ACHN (cell line): ENCODE data around the gene MEGF8.

Source experiments
- DNase-seq: peaks from one replicate; pipeline ENCODE4 v3.0.0-alpha.2; 2015
- in situ Hi-C: cut with HindIII; loops from 2 replicates; pipeline ENCODE4 v1.10.0; 2017; ENCODE audit warnings: low sequenced_read_pairs, low pct_ligation_motif_present, low pct_unique_long_range_greater_than_20kb

Gene MEGF8

GRCh38 chr19:42394751-42395150, 69.3 kb downstream of the MEGF8 start:
- in situ Hi-C loops, result no loop called here
- peak; percentile 16 for DNase-seq

- DNase-seq, result peak; percentile 98
- in situ Hi-C loops, result no loop called here
Observed at GRCh38 chr19:42396381-42397262, 71.2 kb downstream of the MEGF8 start.

DNA sequence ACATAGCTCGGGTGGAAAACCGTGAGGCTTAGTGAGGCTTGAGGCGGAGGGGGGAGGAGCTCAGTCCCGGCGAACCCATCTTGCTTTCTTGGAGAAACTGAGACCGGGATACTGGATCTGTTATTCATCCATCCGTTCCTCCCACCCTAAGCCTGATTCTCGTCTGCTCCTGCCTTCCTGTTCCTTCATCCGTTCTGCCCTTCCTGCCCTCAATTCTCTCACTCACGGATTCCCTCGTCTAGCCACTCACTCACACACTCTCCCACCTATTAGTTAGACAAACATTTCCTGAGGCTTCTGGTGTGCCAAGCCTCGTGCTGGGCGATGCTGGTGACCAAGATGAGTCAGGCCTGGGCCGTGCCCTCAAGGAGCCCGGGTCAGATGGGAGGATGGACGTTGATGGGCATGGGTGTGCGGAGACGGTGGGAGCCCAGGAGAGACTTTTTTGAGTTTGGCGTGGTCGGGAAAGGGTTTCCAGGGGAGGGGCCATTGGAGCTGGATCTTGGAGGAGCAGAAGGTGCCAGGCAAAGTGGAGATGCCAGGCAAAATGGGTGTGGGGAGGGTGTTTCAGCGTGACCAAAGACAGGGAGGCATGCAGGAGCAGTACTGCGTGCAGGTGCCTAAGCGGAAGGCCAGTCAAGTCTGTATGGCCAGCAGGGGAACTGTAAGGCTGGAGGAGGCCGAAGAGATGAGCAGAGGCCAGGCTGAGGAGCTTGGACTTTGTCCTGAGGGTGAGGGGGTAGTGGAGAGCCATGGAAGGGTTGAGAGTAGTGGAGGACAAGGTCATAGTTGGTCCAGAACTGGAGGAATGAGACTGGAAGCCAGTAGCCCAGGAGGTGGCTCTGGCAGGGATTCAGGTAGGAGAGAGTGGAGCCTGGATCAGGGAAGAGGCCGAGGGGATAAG, 72.1 kb downstream of the MEGF8 start:
- peak; percentile 48 for DNase-seq
- in situ Hi-C loops, result no loop called here

GRCh38 chr19:42400404-42400803, 75.0 kb downstream of the MEGF8 start:
- in situ Hi-C loops, result no loop called here

DNA sequence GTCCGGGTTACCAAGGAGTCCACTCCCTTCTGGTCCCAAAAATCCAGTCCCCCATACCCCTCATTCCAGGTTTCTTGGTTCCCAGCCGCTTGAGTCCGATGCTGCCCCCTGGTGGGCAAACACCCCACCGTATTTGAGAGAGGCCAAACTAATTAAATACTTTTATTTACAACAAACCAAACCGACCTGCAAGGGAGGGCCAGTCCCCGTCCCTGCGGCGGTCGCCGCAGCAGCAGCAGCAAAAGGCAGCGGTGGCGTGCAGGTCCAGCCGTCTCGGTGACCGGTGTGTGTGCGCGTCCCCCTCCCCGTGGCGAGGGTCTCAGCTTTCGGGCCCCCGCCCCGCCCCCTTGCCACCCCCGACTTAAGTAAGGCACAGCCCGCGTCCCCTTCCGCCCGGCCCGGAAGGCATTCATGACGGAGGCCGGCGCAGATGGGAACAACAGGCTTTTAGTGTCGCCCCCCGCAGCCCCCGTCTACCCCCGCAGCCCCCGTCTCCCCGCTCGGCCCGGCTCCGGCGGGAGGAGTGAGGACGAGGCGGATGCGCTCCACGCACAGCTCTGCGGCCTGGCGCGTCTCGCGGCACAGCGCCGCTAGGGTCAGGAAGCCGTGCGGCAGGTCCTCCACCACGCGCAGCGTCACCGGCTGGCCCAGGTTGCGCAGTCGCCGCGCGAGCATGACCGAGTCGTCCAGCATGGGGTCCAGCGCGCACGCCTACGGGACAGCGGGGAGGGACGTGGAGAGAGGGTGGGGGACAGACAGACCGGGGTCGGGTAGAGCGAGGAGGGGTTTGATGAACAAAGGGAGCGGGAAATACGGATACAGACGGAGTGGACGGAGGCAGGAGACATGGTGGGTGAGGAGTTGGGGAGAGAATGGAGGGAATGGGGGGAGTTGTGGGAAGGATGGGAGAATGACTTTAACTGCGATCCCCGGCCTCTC, 76.2 kb downstream of the MEGF8 start:
- peak; percentile 57 for DNase-seq
- in situ Hi-C loops, result no loop called here

More at GRCh38 chr19:42400404-42400803, 75.0 kb downstream of the MEGF8 start:
- no peak for DNase-seq

- in situ Hi-C loops, result no loop called here
Observed at GRCh38 chr19:42402376-42403116, 77.1 kb downstream of the MEGF8 start.

GRCh38 chr19:42403586-42403985, 78.2 kb downstream of the MEGF8 start:
- in situ Hi-C loops, result no loop called here
- no peak for DNase-seq

More at GRCh38 chr19:42402376-42403116, 77.1 kb downstream of the MEGF8 start:
- DNase-seq, result no peak

DNA sequence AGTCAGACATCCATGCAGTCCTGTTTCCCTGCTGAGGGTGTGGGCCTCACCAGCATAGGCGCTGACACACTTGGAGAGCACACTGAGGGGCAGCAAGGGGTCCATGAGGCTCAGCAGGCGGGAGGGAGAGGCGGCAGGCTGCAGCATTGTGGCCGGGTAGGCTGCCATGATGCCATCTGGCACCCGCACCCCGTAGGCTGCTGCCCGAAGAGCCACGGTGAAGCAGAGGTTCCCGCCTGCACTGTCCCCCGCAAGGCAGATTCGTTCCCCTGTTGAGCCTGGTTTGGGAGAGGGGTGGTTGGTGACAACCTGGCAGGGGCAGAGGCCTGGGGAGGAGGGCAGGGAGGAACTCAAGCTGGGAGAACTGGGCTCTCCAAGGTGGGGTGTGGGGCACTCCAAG, 80.7 kb downstream of the MEGF8 start:
- in situ Hi-C loops, result no loop called here
- DNase-seq, result no peak

DNA sequence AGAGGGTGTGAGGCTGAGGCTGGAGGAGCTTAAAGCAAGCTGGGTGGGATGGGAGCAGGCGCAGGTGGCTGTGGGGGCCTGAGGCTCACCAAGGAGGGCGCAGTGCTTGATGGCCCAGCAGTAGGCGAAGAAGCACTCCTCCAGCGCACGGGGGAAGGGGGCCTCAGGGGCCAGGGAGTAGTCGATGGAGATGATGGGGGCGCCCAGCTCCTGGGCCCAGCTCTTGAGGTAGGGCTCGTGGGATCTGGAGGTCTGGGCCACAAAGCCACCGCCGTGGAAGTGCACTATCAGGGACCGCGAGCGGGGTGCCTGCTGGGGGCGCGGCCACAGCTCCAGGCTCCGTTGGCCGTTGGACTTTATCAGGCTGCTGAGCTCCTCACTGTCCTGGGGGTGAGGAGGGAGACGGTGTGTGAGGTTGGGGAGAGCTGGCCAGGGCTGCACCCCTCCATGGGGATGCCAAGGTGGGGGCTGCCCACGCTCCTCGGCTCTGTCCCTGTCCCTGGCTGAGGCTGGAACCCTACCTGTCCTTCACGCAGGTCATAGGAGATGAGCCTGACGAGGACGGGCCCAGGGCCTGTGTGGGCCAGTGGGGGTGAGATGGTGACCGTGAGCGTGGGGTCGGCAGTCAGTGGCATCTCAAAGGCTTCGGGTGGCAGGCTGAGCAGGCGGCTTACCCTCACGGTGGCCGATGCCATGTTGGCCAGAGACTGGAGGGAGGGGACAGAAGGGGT, 81.8 kb downstream of the MEGF8 start:
- in situ Hi-C loops, result no loop called here
- DNase-seq, result no peak

- in situ Hi-C loops, result no loop called here
- DNase-seq, result no peak
Observed at GRCh38 chr19:42407816-42408175, 82.4 kb downstream of the MEGF8 start.

DNA sequence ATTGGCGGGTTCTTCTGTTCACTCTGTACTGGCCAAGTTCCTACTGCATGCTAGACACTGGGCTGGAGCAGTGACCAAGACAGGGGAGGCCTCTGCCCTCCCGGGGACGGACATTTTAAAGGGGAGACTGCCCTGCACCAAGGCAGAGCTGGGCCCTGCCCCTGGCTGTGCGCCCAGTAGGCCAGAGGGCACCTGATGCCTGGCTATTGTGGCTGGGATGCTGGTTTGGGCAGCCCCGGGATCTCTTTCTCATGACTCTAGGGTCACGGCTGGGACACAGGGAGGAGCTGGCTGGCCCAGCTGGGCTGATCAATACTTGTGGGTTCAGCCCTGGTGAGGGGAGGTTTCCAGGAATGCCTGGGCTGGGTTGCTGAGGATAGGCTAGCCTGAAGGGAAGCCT, 84.0 kb downstream of the MEGF8 start:
- no peak for DNase-seq
- in situ Hi-C loops, result no loop called here

GRCh38 chr19:42410371-42410770, 84.9 kb downstream of the MEGF8 start:
- in situ Hi-C loops, result no loop called here
- no peak for DNase-seq

GRCh38 chr19:42411581-42412178, 86.2 kb downstream of the MEGF8 start:
- no peak for DNase-seq
- in situ Hi-C loops, result no loop called here

- no peak for DNase-seq
- in situ Hi-C loops, result no loop called here
Observed at GRCh38 chr19:42412227-42412626, 86.8 kb downstream of the MEGF8 start.

DNA sequence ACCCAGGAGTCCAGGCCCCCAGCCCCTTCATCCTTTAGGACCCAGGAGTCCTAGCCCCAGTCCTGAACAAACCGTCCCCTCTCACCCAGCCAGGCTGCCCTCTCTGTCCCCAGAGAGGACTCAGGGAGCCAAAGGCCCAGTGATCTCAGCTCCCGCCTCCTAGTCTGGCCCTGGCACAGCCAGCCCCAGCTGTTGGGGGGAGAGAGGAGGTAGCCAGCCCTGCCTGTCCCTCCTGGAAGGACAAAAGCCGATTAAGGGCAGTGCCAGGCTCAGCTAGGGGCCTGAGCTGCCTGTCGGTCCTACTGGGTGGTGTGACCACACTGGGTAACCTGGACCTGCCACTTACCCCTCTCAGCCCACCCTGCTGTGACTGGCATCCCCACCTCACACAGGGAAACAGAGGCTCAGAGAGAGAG, 87.2 kb downstream of the MEGF8 start:
- DNase-seq, result no peak
- in situ Hi-C loops, result no loop called here

GRCh38 chr19:42419309-42419708, 93.9 kb downstream of the MEGF8 start:
- in situ Hi-C loops, result no loop called here
- no peak for DNase-seq

DNA sequence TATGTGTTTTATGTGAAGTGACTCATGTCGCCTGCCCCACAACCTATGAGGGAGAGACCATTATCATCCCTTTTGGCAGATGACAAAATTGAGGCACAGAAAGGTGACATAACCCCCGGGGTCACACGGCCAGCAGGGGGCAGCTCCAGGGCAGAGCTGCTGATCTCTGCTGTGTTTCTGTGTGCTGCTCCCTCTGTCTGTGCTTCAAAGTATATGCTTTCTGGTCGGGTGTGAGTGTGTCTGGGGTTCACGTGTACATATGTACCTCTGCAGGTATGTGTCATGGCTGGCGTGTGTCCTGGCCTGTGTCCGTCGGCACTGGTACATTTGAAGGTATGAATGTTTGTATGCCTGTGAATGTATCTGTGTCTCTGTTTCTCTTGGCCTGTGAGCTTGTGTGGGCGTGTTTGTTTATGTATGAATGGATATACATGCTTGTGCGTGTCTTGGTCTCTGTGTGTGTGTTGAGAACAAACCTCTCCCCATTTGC, 94.7 kb downstream of the MEGF8 start:
- peak; percentile 58 for DNase-seq
- in situ Hi-C loops, result no loop called here
